Measurements from ENCODE around the gene CGGBP1. TPM values are rescaled to one million over a fixed set of nuclear protein-coding genes. Genes with fewer than 3 reads are reported as not detected.

Gene CGGBP1
- total RNA-seq, result 48.3 and 61.5 TPM in 2 replicates

GRCh38 chr3:88058581-88059379 lies at the start of gene CGGBP1, which contains the start of gene ZNF654:
CGGBP1 (minus strand) TSS chr3:88059005; CDS start chr3:88055976, 3,029 bp downstream.
ZNF654 (plus strand) TSS chr3:88059255; CDS start chr3:88059320, 65 bp downstream.

Other genes starting within 250 kb of the CGGBP1 start
- gene ZNF654, start 250 bp upstream of the CGGBP1 start, total RNA-seq, result 13.4 and 15.6 TPM in 2 replicates
- gene C3orf38, start 91.0 kb upstream of the CGGBP1 start, total RNA-seq, result 18.1 and 20.5 TPM in 2 replicates

Data from dermis lymphatic vessel endothelial cell (primary cell).